ENCODE measurements around the gene ERICH3.

The ERICH3 gene

DNA sequence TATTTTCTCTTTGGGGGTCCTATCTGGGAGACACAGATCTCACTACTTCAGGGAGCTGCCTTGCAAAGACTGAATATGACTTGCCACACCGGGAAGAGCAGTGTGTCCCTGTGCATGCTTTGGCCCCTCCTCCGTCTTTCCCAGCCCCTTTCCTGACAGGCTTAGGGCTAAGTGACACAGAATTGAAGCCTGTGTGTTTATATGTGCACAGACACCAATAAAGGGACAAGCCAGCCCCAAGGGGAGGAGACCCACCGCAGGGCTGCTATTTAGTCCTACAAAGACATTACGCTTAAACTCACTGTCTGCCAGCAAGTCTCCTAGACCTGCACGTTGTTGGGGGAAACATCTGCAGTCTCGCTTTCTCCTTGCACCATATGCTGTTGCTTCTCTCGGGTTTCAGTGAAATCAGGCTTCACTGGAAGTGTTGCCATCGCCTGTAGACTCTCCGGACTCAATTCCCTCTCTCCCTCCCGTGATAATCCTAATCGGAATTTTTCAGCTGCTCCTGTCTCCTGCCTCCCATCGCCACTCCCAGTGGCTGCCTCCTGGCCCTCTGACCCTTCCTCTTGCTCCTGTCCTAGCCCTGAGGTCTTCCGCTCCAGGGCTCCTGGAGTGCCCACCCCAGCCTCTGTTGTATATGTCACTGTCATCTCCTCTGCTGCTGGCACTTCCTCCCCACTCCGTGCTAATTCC, 102.6 kb downstream of the ERICH3 start:
- CTCF ChIA-PET: no interaction called here
- POLR2A ChIA-PET: no interaction called here
- no peak for DNase-seq (ENCODE audit: extremely low spot score)
- TF ChIP-seq ARNT (IDR thresholded peaks at IDR 0.05) (no peak), TARDBP (IDR thresholded peaks at IDR 0.05) (no peak), NFRKB (IDR thresholded peaks at IDR 0.05) (no peak), ELF4 (IDR thresholded peaks at IDR 0.05) (no peak), SP1 (IDR thresholded peaks at IDR 0.05) (no peak)
- TF ChIP-seq, protein P1, sequence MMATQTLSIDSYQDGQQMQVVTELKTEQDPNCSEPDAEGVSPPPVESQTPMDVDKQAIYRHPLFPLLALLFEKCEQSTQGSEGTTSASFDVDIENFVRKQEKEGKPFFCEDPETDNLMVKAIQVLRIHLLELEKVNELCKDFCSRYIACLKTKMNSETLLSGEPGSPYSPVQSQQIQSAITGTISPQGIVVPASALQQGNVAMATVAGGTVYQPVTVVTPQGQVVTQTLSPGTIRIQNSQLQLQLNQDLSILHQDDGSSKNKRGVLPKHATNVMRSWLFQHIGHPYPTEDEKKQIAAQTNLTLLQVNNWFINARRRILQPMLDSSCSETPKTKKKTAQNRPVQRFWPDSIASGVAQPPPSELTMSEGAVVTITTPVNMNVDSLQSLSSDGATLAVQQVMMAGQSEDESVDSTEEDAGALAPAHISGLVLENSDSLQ (IDR thresholded peaks at IDR 0.05): no peak

DNA sequence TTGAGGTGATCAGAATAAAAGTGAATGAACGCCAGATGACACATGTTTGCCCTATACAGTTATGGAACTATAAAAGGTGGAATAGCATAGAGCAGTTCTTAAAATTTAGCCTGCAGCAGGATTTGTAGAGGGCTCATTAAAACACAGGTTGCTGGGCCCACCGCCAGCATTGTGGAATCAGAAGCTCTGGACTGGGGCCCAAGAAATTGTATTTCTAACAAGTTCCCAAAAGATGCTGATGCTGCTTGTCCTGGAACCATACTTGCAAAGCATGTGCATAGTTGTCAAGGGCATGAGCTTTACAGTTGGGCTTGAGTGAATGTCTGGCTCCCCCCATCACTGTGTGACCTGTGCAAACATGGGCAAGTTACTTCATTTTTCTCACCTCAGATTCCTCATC, 123.7 kb downstream of the ERICH3 start:
- ChIA-PET CTCF (no interaction called here), POLR2A (no interaction called here)
- TF ChIP-seq ARNT (IDR thresholded peaks at IDR 0.05) (no peak), CTBP1 (IDR thresholded peaks at IDR 0.05; ENCODE audit: borderline replicate concordance) (no peak), BHLHE40 (IDR thresholded peaks at IDR 0.05; ENCODE audit: borderline replicate concordance) (no peak), LEF1 (IDR thresholded peaks at IDR 0.05; ENCODE audit: borderline replicate concordance) (no peak), FOXK2 (IDR thresholded peaks at IDR 0.05) (no peak), FOXM1 (IDR thresholded peaks at IDR 0.05; ENCODE audit: borderline replicate concordance) (no peak), L3MBTL2 (conservative IDR thresholded peaks at IDR 0.05) (no peak), ELF4 (IDR thresholded peaks at IDR 0.05) (no peak), ZNF384 (IDR thresholded peaks at IDR 0.05) (no peak), NFRKB (IDR thresholded peaks at IDR 0.05) (no peak), HDGF (IDR thresholded peaks at IDR 0.05; ENCODE audit: borderline replicate concordance) (no peak), SP1 (IDR thresholded peaks at IDR 0.05) (no peak)
- TF ChIP-seq, protein P1 (IDR thresholded peaks at IDR 0.05): no peak
- no peak for DNase-seq (ENCODE audit: extremely low spot score)

DNA sequence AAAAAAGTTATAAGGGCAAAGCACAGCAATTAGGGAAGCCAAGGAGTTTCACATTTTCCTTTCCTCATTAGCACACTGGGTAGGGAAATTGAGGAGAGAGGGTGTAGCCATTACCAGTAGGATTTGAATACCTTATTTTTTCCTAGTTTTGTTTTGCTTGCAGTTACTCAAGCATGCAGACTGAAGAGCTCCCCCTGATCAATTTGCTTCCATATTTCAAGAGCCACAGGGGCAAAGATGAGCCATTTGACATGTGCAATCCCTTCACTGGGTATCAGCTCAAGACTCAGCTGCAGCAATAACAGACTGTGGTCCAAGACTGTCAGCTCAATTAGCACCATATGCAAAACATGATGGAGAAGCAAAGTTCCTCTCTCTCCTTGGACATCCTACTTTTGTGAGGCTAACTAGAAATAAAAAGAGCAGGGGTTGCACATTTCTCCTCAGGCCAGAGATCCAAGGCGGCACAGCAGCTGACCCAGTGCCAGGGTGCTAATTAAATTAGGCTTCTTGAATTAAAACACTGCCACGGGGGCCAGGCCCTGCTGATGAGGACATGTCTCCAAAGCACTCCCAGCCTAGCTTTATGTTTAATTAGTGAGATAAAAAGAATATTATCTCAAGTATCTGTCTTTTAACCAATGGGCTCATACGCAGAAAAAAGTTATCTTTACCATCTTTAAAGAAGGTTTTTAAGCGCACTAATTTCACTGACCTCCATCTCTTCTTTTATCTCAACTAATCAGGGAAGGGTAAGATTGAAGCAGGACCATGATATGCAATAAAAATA, 124.4 kb downstream of the ERICH3 start:
- POLR2A ChIA-PET: no interaction called here
- DNase-seq (ENCODE audit: extremely low spot score): no peak
- CTCF ChIA-PET: no interaction called here
- TF ChIP-seq FOXA1 (IDR thresholded peaks at IDR 0.05): no peak

DNA sequence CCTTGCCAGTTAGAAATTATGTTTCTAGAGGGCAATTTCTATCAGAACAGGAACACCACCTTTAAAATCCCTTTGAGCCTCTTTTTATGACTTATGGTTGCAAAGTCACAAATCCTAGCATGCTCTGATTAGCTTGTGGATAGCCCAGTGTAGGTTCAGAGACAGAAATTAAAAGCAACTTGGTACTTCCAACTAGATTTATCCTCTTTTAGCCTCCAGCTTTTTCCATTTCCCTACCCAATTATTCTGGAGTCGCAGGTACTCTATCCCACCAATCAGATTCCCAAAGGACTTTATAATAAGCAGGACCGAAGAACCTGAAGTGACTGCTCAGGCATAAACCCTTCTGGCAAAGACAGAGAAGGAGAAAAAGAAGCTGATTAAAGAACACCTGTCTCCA, 127.8 kb downstream of the ERICH3 start:
- ChIA-PET CTCF (no interaction called here), POLR2A (no interaction called here)
- no peak for DNase-seq (ENCODE audit: extremely low spot score)
- TF ChIP-seq FOXM1 (IDR thresholded peaks at IDR 0.05; ENCODE audit: borderline replicate concordance): no peak
- TF ChIP-seq LEF1 (IDR thresholded peaks at IDR 0.05; ENCODE audit: borderline replicate concordance): no peak
- no peak for TF ChIP-seq ZNF384 (IDR thresholded peaks at IDR 0.05)

DNA sequence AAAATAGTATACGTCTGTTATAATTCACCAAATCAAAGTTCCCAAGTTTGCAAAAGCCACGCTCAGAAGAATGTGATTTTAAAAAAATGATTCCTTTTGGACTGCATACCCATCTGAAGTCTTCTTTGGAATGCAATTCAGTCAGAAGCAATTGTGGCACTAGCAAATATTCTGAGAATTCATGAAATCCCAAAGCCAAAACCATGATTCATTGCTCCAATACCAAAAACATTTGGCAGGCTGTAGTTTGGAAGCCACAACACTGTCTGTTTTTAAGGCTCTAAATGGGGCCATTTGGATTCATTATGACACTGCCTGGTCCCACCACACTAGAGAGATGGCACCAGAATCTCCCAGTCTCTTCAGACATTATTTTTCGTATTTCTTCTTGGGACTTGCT, 139.4 kb downstream of the ERICH3 start:
- ChIA-PET POLR2A (no interaction called here), CTCF (no interaction called here)
- no peak for DNase-seq (ENCODE audit: extremely low spot score)
- TF ChIP-seq ZNF384 (IDR thresholded peaks at IDR 0.05) (no peak), CTBP1 (IDR thresholded peaks at IDR 0.05; ENCODE audit: borderline replicate concordance) (no peak), SUZ12 (IDR thresholded peaks at IDR 0.05) (no peak), SP1 (IDR thresholded peaks at IDR 0.05) (no peak), LEF1 (IDR thresholded peaks at IDR 0.05; ENCODE audit: borderline replicate concordance) (no peak), BHLHE40 (IDR thresholded peaks at IDR 0.05; ENCODE audit: borderline replicate concordance) (no peak), HDGF (IDR thresholded peaks at IDR 0.05; ENCODE audit: borderline replicate concordance) (no peak), TARDBP (IDR thresholded peaks at IDR 0.05) (no peak), FOXA1 (IDR thresholded peaks at IDR 0.05) (no peak), L3MBTL2 (conservative IDR thresholded peaks at IDR 0.05) (no peak), FOXK2 (IDR thresholded peaks at IDR 0.05) (no peak), ELF4 (IDR thresholded peaks at IDR 0.05) (no peak), FOXM1 (IDR thresholded peaks at IDR 0.05; ENCODE audit: borderline replicate concordance) (no peak), NFRKB (IDR thresholded peaks at IDR 0.05) (no peak)
- TF ChIP-seq, protein P1 (IDR thresholded peaks at IDR 0.05): no peak

DNA sequence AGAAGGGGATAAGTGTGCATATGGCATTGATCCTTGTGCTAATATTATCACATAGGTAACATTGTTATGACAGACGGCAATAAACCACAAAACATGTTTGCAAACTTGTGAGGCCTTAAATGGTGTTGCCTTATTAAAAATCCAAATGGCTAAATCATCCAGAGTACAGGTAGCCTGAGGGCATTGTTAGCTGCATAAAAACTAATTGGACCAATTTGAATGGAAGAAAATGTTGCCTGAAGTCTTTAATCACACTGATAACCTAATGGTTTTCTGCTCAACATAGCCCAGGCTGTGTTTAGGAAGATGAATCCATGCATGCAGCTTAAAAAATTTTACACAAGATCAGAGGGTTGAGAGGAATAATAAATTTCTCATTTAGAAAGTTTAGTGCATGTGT, 141.8 kb downstream of the ERICH3 start:
- CTCF ChIA-PET: no interaction called here
- TF ChIP-seq FOXK2 (IDR thresholded peaks at IDR 0.05) (no peak), TARDBP (IDR thresholded peaks at IDR 0.05) (no peak), ELF4 (IDR thresholded peaks at IDR 0.05) (no peak), LEF1 (IDR thresholded peaks at IDR 0.05; ENCODE audit: borderline replicate concordance) (no peak), L3MBTL2 (conservative IDR thresholded peaks at IDR 0.05) (no peak), FOXA1 (IDR thresholded peaks at IDR 0.05) (no peak), SP1 (IDR thresholded peaks at IDR 0.05) (no peak), NFRKB (IDR thresholded peaks at IDR 0.05) (no peak), HDGF (IDR thresholded peaks at IDR 0.05; ENCODE audit: borderline replicate concordance) (no peak), ZNF384 (IDR thresholded peaks at IDR 0.05) (no peak), FOXM1 (IDR thresholded peaks at IDR 0.05; ENCODE audit: borderline replicate concordance) (no peak), CTBP1 (IDR thresholded peaks at IDR 0.05; ENCODE audit: borderline replicate concordance) (no peak)
- TF ChIP-seq, protein P1 (IDR thresholded peaks at IDR 0.05): no peak
- DNase-seq (ENCODE audit: extremely low spot score): no peak
- POLR2A ChIA-PET: no interaction called here
